HG03520 (cell line): ENCODE data around the gene DSC3.
"Not testable (repeated sequence)": the region's sequence is repeated elsewhere in the genome, so short reads cannot be mapped to it uniquely, and the experiment has no call there.

ENCODE experiments used
- ATAC-seq: cut with Tn5 transposase; IDR thresholded peaks from one replicate; pipeline ENCODE4 v1.9.1; 2021; ENCODE audit warnings: mild to moderate bottlenecking, moderate library complexity; ENCODE audit not compliant: unreplicated experiment

The DSC3 gene

GRCh38 chr18:31041271-31042083 is 1.1 kb downstream of the DSC3 start:
- ATAC-seq, result no peak

- ATAC-seq, result no peak
These were observed 1.8 kb downstream of the DSC3 start for GRCh38 chr18:31040686-31041270.

- no peak for ATAC-seq
These were observed 3.1 kb downstream of the DSC3 start for GRCh38 chr18:31039426-31039825.

GRCh38 chr18:31037686-31038085 is 4.9 kb downstream of the DSC3 start:
- ATAC-seq, result not testable (repeated sequence)

- ATAC-seq, result no peak
These were observed 8.0 kb downstream of the DSC3 start for GRCh38 chr18:31034541-31034940.

GRCh38 chr18:31030574-31031278 is 11.8 kb downstream of the DSC3 start:
- no peak for ATAC-seq

- ATAC-seq, result no peak
These were observed 26.7 kb downstream of the DSC3 start for GRCh38 chr18:31015715-31016434.

GRCh38 chr18:31011455-31011854 is 31.1 kb downstream of the DSC3 start:
- ATAC-seq, result not testable (repeated sequence)

- ATAC-seq, result no peak
These were observed 31.9 kb downstream of the DSC3 start for GRCh38 chr18:31010601-31011000.

- ATAC-seq, result no peak
These were observed 42.5 kb downstream of the DSC3 start for GRCh38 chr18:30999887-31000628.

- no peak for ATAC-seq
These were observed 43.4 kb downstream of the DSC3 start for GRCh38 chr18:30999186-30999585.

- no peak for ATAC-seq
These were observed 45.3 kb downstream of the DSC3 start for GRCh38 chr18:30997223-30997622.

- ATAC-seq, result no peak
These were observed 50.3 kb downstream of the DSC3 start for GRCh38 chr18:30992231-30992630.

GRCh38 chr18:30991397-30991796 is 51.1 kb downstream of the DSC3 start:
- no peak for ATAC-seq

- ATAC-seq, result no peak
These were observed 53.4 kb downstream of the DSC3 start for GRCh38 chr18:30989141-30989540.

- no peak for ATAC-seq
These were observed 54.1 kb downstream of the DSC3 start for GRCh38 chr18:30988440-30988839.

GRCh38 chr18:30987467-30988241 is 54.9 kb downstream of the DSC3 start:
- ATAC-seq, result no peak

GRCh38 chr18:30985753-30986152 is 56.8 kb downstream of the DSC3 start:
- no peak for ATAC-seq

- ATAC-seq, result no peak
These were observed 60.1 kb downstream of the DSC3 start for GRCh38 chr18:30982285-30982992.
